Amniotic epithelial cell (primary cell): Measurements from ENCODE around the gene IKBKE.
"Not testable (repeated sequence)": the region's sequence is repeated elsewhere in the genome, so short reads cannot be mapped to it uniquely, and the experiment has no call there.

ENCODE experiments used
- DNase-seq: peaks from one replicate; pipeline ENCODE4 v3.0.0-alpha.2; 2010; ENCODE audit warnings: low read depth

IKBKE gene

GRCh38 chr1:206476058-206476457 lies 5.8 kb downstream of the IKBKE start:
- DNase-seq: no peak

- DNase-seq: no peak
Measured at GRCh38 chr1:206476591-206476990, 6.3 kb downstream of the IKBKE start.

- no peak for DNase-seq
Measured at GRCh38 chr1:206477110-206477509, 6.8 kb downstream of the IKBKE start.

- no peak for DNase-seq
Measured at GRCh38 chr1:206477581-206478380, 7.5 kb downstream of the IKBKE start.

GRCh38 chr1:206478746-206479145 lies 8.5 kb downstream of the IKBKE start:
- no peak for DNase-seq

GRCh38 chr1:206479183-206480125 lies 9.2 kb downstream of the IKBKE start:
- DNase-seq: peak; percentile 72

- DNase-seq: no peak
Measured at GRCh38 chr1:206480211-206480610, 9.9 kb downstream of the IKBKE start.

- DNase-seq: no peak
Measured at GRCh38 chr1:206482611-206483010, 12.3 kb downstream of the IKBKE start.

GRCh38 chr1:206483864-206484263 lies 13.6 kb downstream of the IKBKE start:
- not testable (repeated sequence) for DNase-seq

- DNase-seq: no peak
Measured at GRCh38 chr1:206484901-206485300, 14.6 kb downstream of the IKBKE start.

- no peak for DNase-seq
Measured at GRCh38 chr1:206486995-206487788, 16.9 kb downstream of the IKBKE start.

- no peak for DNase-seq
Measured at GRCh38 chr1:206487970-206488369, 17.7 kb downstream of the IKBKE start.

- peak; percentile 21 for DNase-seq
Measured at GRCh38 chr1:206488466-206488865, 18.2 kb downstream of the IKBKE start.

- DNase-seq: peak; percentile 69
Measured at GRCh38 chr1:206489980-206490770, 19.9 kb downstream of the IKBKE start.

GRCh38 chr1:206490771-206491405 lies 20.6 kb downstream of the IKBKE start:
- peak; percentile 90 for DNase-seq

- no peak for DNase-seq
Measured at GRCh38 chr1:206491616-206492015, 21.3 kb downstream of the IKBKE start.

- no peak for DNase-seq
Measured at GRCh38 chr1:206492589-206492988, 22.3 kb downstream of the IKBKE start.

GRCh38 chr1:206493279-206493678 lies 23.0 kb downstream of the IKBKE start:
- DNase-seq: no peak

GRCh38 chr1:206495011-206495461 lies 24.8 kb downstream of the IKBKE start:
- peak; percentile 24 for DNase-seq

- DNase-seq: peak; percentile 46
Measured at GRCh38 chr1:206495493-206496046, 25.3 kb downstream of the IKBKE start.
